Skeletal muscle satellite cell (primary cell): Measurements from ENCODE around the gene CRYM.
"Not testable (repeated sequence)": the region's sequence is repeated elsewhere in the genome, so short reads cannot be mapped to it uniquely, and the experiment has no call there.

Source experiments
- H3K27me3 ChIP-seq: 2 replicates; pipeline ENCODE4 v1.7.0; 2013; ENCODE audit warnings: low read length; ENCODE audit not compliant: control insufficient read depth, insufficient read depth
- H3K36me3 ChIP-seq: 2 replicates; pipeline ENCODE4 v1.7.0; 2013; ENCODE audit warnings: mild to moderate bottlenecking, control low read depth, low read length; ENCODE audit not compliant: insufficient read depth
- H3K4me1 ChIP-seq: 2 replicates; pipeline ENCODE4 v1.7.0; 2013; ENCODE audit warnings: low read length; ENCODE audit not compliant: control insufficient read depth, insufficient read depth
- H3K4me2 ChIP-seq: 2 replicates; pipeline ENCODE4 v1.7.0; 2013; ENCODE audit warnings: mild to moderate bottlenecking, low read length
- H3K4me3 ChIP-seq: 2 replicates; pipeline ENCODE4 v1.7.0; 2013; ENCODE audit warnings: low read length
- H3K9ac ChIP-seq: 2 replicates; pipeline ENCODE4 v1.7.0; 2013; ENCODE audit warnings: mild to moderate bottlenecking, low read depth, low read length, moderate library complexity
- H3K9me3 ChIP-seq: replicated peaks from 2 replicates; pipeline ENCODE4 v1.7.0; 2013; ENCODE audit warnings: mild to moderate bottlenecking, control low read depth, low read length

Gene CRYM

DNA sequence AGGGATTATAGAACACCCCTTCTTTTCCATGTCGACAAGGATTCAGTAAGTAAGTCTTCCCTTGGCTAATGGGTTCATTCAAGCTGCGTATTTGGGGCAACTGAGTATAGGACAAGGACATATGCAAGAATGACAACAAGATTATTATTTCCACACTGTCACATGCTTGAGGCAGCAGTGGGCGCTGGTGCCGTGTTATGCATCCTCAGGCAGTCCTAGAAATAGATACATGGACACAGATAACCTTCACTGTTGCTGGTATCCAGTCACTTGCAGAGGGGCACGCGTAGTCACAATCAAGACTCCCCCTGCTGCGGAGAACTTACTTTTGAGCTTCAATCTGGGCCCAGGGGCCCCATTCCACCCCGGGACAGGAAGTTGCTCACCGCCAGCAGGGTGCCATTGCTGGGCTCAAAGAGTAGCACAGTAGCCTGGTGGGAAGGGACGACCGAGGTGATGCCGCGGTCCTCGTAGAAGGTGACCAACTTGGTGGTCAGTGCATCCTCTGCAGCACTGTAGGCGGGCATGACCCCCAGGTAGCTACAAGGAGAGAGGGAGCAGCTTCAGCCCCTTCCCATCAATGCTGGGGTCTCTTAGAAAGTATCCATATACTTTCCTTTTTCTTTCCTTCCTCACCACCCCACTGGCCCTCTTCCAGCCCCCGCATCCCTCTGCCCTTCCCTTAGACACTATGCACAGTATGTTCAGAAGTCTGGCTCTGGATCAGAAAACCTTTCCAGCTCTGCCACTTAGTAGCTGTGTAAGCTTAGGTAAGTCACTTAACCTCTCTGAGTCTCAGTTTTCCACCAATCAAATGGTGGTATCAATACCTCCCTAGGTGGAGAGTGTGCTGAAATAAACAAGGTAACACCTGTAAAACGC, 804 bp downstream of the CRYM start:
- Histone ChIP-seq H3K4me1 (peaks cover 4% of the 10 kb centered on the region), H3K4me2 (peak overlapping the region; percentile 87), H3K9me3 (no peaks in the 10 kb centered on the region), H3K36me3 (no peaks in the 10 kb centered on the region), H3K4me3 (no peak overlapping the region), H3K27me3 (peaks cover 82% of the 10 kb centered on the region), H3K9ac (no peak overlapping the region)

DNA sequence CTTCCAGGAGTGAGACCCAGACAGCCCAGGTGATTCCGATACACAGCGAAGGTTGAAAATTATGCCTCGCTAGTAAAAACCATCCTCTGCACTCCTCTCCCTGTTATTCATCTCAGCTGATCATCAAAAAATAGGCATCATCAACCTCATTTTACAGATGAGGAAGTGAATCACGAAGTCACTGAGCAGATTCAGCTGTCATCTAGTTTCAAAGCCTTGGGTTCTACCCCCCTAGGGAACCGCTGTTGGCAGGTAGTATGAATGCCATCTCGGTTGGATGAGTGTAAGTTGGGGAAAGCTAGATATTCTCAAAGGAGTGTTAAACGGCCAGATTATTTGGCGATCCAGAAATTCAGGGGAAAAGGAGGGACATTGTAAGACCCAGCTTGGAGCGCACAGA, 2.0 kb downstream of the CRYM start:
- Histone ChIP-seq H3K27me3 (peaks cover 80% of the 10 kb centered on the region), H3K4me1 (peaks cover 4% of the 10 kb centered on the region)

DNA sequence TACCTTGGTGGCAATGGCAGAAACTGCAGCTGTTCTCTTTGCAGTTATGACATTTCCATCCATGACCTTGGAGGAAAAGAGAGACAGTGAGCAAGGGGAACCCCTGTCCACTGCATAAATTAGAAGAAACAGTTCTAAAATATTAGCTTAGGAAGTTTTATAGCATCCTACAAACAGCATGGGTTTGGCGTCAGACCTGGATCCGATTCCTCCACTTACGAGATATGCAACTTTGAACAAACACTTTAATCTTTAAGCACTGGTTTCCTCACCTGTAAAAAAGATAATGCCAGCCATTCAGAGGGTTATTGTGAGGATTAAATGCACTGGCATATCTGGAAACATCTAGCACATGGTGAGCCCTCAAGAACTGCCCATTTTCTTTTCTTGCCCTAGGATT, 2.6 kb downstream of the CRYM start:
- no peak overlapping the region for H3K4me3 ChIP-seq
- H3K27me3 ChIP-seq, result peaks cover 85% of the 10 kb centered on the region
- H3K9ac ChIP-seq, result no peak overlapping the region
- H3K4me2 ChIP-seq, result no peak overlapping the region
- H3K9me3 ChIP-seq, result no peaks in the 10 kb centered on the region
- peaks cover 4% of the 10 kb centered on the region for H3K4me1 ChIP-seq
- H3K36me3 ChIP-seq, result no peaks in the 10 kb centered on the region

More for the DNA sequence above, 2.0 kb downstream of the CRYM start:
- Histone ChIP-seq H3K4me2 (no peak overlapping the region), H3K4me3 (no peak overlapping the region), H3K9ac (no peak overlapping the region), H3K9me3 (no peaks in the 10 kb centered on the region), H3K36me3 (no peaks in the 10 kb centered on the region)

DNA sequence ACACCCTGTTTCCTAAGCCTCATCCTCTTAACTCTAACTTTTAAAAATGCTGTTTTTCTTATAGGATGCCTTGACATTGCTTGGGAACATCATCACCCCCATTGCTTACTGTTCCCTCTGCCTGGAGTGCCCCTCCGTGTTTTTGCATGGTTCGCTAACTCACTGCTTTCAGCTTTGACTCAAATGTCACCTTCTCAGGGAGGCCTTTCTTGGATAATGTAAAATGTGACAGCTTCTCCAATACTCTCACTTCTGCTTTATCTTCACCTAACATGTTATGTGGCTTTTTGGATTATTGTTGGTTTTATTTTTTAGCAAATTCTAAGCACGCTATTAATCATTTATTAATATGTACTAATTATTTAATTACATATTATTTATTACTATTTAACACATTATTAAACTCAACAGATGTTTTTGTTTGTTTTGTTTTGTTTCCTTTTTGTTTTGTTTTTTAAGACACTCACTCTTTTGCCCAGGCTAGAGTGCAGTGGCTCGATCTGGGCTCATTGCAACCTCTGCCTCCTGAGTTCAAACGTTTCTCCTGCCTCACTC, 3.8 kb downstream of the CRYM start:
- no peaks in the 10 kb centered on the region for H3K36me3 ChIP-seq
- H3K9me3 ChIP-seq, result no peaks in the 10 kb centered on the region
- H3K27me3 ChIP-seq, result peaks cover 77% of the 10 kb centered on the region
- peaks cover 4% of the 10 kb centered on the region for H3K4me1 ChIP-seq
- no peak overlapping the region for H3K4me3 ChIP-seq
- no peak overlapping the region for H3K9ac ChIP-seq
- H3K4me2 ChIP-seq, result no peak overlapping the region

DNA sequence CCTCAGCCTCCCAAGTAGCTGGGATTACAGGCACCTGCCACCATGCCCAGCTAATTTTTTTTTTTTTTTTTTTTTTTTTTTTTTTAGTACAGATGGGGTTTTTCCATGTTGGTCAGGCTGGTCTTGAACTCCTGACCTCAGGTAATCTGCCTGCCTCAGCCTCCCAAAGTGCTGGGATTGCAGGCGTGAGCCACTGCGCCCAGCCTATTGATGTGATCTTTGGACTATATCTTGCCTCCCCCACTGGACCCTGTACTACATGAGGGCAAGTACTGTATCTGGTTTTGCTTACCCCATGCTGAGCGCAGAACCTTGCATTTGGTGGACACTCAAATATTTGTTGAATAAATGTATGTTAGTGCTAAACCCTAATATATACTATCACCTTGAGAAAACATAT, 5.3 kb downstream of the CRYM start:
- not testable (repeated sequence) for H3K36me3 ChIP-seq, H3K4me2 ChIP-seq, H3K4me3 ChIP-seq, H3K9me3 ChIP-seq, H3K9ac ChIP-seq, H3K4me1 ChIP-seq
- peaks cover 63% of the 10 kb centered on the region for H3K27me3 ChIP-seq

DNA sequence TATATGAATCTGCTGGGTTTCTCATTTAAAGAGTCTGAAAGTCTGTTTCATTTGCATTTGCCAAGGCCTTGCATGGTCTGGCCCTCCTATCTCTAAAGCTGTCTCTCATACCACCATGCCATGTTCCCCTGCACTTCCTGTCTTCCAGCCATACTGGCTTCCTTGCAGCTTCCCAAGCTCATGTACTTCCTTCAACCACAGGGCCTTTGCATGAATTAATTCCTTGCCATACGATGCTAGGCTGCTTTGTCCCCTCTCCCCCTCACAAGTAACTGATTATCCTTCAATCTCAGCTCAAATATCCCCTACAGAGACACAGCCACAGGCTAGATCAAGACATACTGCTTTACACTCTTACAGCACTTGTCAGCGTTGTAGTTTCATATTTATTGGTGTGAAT, 5.8 kb downstream of the CRYM start:
- Histone ChIP-seq H3K4me3 (no peak overlapping the region), H3K9me3 (no peaks in the 10 kb centered on the region), H3K4me1 (no peaks in the 10 kb centered on the region), H3K9ac (no peak overlapping the region), H3K36me3 (no peaks in the 10 kb centered on the region), H3K4me2 (no peak overlapping the region), H3K27me3 (peaks cover 58% of the 10 kb centered on the region)

DNA sequence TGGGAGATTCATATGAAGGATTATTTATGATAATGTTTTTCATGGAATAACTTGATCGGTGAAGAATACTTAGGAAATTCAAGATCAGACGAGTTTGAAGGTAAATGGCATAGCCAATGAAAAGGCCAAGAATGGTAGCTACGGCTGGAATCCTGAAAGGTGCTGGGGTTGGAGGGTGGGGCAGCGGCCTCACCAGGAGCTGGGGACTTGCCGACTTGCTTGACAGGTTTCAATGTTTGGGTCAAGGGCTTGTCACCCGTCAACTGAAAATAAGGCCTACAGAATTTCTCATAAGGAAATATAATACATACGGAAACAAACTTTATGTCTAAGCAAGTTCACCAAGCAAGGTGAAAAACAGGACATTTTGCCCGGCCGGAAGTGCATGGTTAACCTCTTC, 9.9 kb downstream of the CRYM start:
- peaks cover 27% of the 10 kb centered on the region for H3K4me1 ChIP-seq
- no peak overlapping the region for H3K4me2 ChIP-seq
- H3K27me3 ChIP-seq, result peaks cover 19% of the 10 kb centered on the region
- H3K36me3 ChIP-seq, result no peaks in the 10 kb centered on the region
- no peaks in the 10 kb centered on the region for H3K9me3 ChIP-seq
- H3K9ac ChIP-seq, result no peak overlapping the region
- H3K4me3 ChIP-seq, result no peak overlapping the region

DNA sequence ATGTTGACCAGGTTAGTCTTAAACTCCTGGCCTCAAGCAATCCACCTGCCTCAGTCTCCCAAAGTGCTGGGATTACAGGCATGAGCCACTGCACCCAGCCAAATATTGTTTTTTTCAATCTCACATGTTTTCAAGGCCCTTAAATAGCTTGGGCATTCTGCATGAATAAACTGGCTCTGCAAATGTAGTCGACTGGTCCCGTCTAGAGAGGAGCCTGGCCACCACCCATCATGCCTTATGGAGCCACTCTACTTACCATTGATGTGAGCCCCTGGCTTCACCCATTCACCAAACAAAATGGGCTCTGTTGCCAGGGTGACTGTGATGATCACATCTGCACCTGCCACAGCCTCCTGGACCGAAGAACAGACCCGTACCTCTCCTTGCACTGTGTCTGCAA, 10.8 kb downstream of the CRYM start:
- no peaks in the 10 kb centered on the region for H3K36me3 ChIP-seq
- no peak overlapping the region for H3K4me3 ChIP-seq
- H3K9ac ChIP-seq, result no peak overlapping the region
- H3K9me3 ChIP-seq, result no peaks in the 10 kb centered on the region
- peaks cover 27% of the 10 kb centered on the region for H3K4me1 ChIP-seq
- H3K4me2 ChIP-seq, result no peak overlapping the region
- H3K27me3 ChIP-seq, result peaks cover 15% of the 10 kb centered on the region

DNA sequence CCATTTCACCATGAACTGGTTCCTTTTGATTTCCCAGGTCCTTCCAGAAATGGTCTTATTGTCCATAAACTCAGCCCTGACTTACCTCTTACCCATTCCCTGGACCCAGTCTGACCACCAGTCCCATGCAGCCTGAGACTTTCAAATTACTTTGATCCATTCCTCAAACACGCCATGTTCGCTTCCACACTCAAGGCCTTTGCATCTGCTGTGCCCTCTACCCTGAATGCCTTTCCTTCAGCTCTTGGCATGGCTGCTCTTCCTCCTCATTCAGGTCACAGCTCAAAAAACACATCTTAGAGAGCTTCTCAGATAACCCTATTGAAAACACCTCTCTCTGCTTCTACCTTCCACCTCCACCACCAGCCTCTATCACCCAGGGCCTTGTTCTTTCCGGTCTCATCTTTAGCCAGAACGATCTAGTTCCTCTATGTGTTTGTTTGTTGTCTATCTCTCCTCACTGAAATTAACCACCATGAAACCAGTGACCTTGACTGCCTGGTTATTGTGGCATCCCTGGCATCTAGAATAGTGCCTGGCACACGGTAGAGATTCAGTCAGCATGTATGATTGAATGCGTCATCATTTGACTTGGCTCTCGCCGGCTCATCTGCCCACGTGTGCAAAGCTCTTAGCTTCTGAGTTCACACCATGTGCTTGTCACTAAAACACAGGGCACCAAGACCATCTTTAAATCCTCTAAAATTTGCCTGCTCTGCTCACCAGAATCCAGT, 12.8 kb downstream of the CRYM start:
- H3K36me3 ChIP-seq, result no peaks in the 10 kb centered on the region
- no peaks in the 10 kb centered on the region for H3K9me3 ChIP-seq
- H3K27me3 ChIP-seq, result peaks cover 5% of the 10 kb centered on the region
- H3K4me3 ChIP-seq, result no peak overlapping the region
- H3K9ac ChIP-seq, result no peak overlapping the region
- peaks cover 36% of the 10 kb centered on the region for H3K4me1 ChIP-seq
- peak overlapping the region; percentile 8 for H3K4me2 ChIP-seq

DNA sequence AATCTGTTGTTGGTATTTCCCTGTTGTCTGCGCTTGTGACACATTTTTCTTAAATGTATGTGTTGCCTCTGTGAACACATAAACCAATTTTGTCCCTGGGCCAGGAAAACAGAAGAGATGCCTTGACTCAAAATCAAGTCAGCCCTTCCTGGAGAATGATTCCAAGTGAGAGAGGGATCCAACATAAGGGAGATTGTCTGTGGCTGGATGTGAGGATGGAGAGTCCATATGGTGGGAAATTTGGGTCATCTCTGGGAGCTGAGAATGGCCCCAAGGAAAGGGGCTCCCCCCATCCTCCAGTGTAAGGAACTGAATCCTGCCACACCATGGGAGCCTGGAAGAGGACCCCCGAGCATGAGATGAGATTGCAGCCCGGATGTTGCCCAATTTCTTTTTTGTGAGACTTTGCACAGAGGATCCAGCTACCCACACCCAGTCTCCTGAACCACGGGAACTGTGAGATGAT, 13.5 kb downstream of the CRYM start:
- H3K4me2 ChIP-seq, result no peak overlapping the region
- no peaks in the 10 kb centered on the region for H3K36me3 ChIP-seq

DNA sequence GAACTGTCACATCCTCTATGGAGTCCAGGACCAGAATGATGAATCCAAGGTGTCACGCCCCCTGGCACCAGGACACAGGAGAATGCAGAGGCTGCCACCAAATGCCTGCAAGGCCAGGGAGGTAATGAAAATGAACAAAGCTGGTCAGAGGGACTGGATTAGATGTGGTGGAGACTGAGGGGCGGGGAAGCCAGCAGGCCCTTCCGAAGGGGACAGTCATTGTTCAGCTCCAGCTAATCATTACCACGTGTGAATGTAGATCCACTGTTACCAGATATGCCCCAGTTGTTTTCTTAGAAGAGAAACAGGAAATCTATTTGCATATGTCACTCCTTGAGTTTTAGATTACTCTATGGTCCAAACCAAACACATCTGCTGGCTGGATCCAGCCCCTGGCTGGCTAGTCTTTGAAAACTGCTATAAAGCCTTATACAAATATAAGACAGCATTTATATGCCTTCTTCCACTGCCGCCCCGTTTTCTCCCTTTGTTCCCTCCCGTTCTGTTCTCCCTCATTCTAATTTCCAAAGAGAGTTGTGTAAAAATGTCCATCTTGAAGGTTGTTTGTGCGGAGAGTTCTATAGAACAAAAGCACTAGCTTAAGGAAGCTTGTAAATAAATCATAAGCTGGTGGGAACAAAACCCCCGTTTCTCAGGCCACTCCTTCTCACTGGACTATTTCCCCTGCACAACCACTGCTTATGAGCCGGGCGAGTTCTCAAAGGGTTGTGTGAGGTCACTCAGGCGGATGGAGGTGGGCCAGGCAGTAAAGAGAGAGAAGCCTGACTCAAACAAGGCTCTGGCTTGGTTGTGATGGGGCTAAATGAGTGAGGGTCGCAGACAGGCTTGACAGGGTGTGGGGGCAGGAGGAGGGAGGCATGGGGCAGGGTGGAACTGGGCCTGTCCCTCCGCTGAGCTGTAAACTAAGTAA, 14.2 kb downstream of the CRYM start:
- H3K4me3 ChIP-seq, result no peak overlapping the region
- peaks cover 36% of the 10 kb centered on the region for H3K4me1 ChIP-seq
- no peaks in the 10 kb centered on the region for H3K36me3 ChIP-seq
- peaks cover 13% of the 10 kb centered on the region for H3K27me3 ChIP-seq
- H3K9me3 ChIP-seq, result no peaks in the 10 kb centered on the region
- H3K4me2 ChIP-seq, result no peak overlapping the region
- H3K9ac ChIP-seq, result no peak overlapping the region

More for the DNA sequence above, 13.5 kb downstream of the CRYM start:
- H3K4me1 ChIP-seq, result peaks cover 36% of the 10 kb centered on the region
- H3K4me3 ChIP-seq, result no peak overlapping the region
- H3K9me3 ChIP-seq, result no peaks in the 10 kb centered on the region
- no peak overlapping the region for H3K9ac ChIP-seq
- H3K27me3 ChIP-seq, result peaks cover 10% of the 10 kb centered on the region
